Mesendoderm (in vitro differentiated cells): ENCODE data around the gene DNAH3.
A peak's percentile ranks its signal among the peaks of the same experiment; 100 is the strongest.
"Not testable (repeated sequence)": the region's sequence is repeated elsewhere in the genome, so short reads cannot be mapped to it uniquely, and the experiment has no call there.

Experiments
- DNase-seq: peaks from one replicate; pipeline ENCODE4 v3.0.0; 2013
- H2AK5ac ChIP-seq: 2 replicates; pipeline ENCODE4 v1.6.1; 2013; ENCODE audit warnings: low read length, inconsistent platforms
- H2BK120ac ChIP-seq: 2 replicates; pipeline ENCODE4 v1.6.1; 2013; ENCODE audit warnings: low read depth, mild to moderate bottlenecking, low read length, moderate library complexity, mixed read lengths
- H2BK15ac ChIP-seq: replicated peaks from 2 replicates; pipeline ENCODE4 v1.6.1; 2013; ENCODE audit warnings: low read depth, mild to moderate bottlenecking, moderate library complexity
- H2BK5ac ChIP-seq: 2 replicates; pipeline ENCODE4 v1.6.1; 2013; ENCODE audit warnings: low read length, inconsistent platforms
- H3K18ac ChIP-seq: 2 replicates; pipeline ENCODE4 v1.6.1; 2013; ENCODE audit warnings: mild to moderate bottlenecking, low read length, mixed read lengths
- H3K23ac ChIP-seq: one replicate; pipeline ENCODE4 v1.6.1; 2013; ENCODE audit warnings: low read length
- H3K27ac ChIP-seq: 2 replicates; pipeline ENCODE4 v1.5.1; 2013; ENCODE audit warnings: low read depth, mild to moderate bottlenecking, inconsistent platforms, low read length, moderate library complexity
- H3K27me3 ChIP-seq: 2 replicates; pipeline ENCODE4 v1.6.1; 2013; ENCODE audit warnings: low read length, control low read depth, mild to moderate bottlenecking, inconsistent platforms; ENCODE audit not compliant: insufficient read depth, poor library complexity
- H3K36me3 ChIP-seq: 2 replicates; pipeline ENCODE4 v1.6.1; 2013; ENCODE audit warnings: low read length, inconsistent platforms; ENCODE audit not compliant: control insufficient read depth, insufficient read depth
- H3K4ac ChIP-seq: one replicate; pipeline ENCODE4 v1.6.1; 2013; ENCODE audit warnings: low read depth, mild to moderate bottlenecking, low read length, moderate library complexity
- H3K4me1 ChIP-seq: 2 replicates; pipeline ENCODE4 v1.6.1; 2013; ENCODE audit warnings: low read depth, low read length, inconsistent platforms; ENCODE audit not compliant: control insufficient read depth
- H3K4me2 ChIP-seq: 2 replicates; pipeline ENCODE4 v1.6.1; 2013; ENCODE audit warnings: low read length
- H3K4me3 ChIP-seq: 2 replicates; pipeline ENCODE4 v1.5.1; 2013; ENCODE audit warnings: mild to moderate bottlenecking, low read length
- H3K56ac ChIP-seq: one replicate; pipeline ENCODE4 v1.6.1; 2013; ENCODE audit warnings: low read length
- H3K79me1 ChIP-seq: 2 replicates; pipeline ENCODE4 v1.6.1; 2013; ENCODE audit warnings: low read length, inconsistent platforms
- H3K79me2 ChIP-seq: 2 replicates; pipeline ENCODE4 v1.6.1; 2013; ENCODE audit warnings: mild to moderate bottlenecking, low read length; ENCODE audit not compliant: control insufficient read depth, insufficient read depth
- H3K9ac ChIP-seq: 2 replicates; pipeline ENCODE4 v1.6.1; 2013; ENCODE audit warnings: low read length, inconsistent platforms
- H4K5ac ChIP-seq: one replicate; pipeline ENCODE4 v1.6.1; 2013; ENCODE audit warnings: low read length
- H4K8ac ChIP-seq: one replicate; pipeline ENCODE4 v1.6.1; 2013; ENCODE audit warnings: low read depth, mild to moderate bottlenecking, control low read depth, low read length, moderate library complexity
- WGBS: extraction: QIAGEN DNeasy Blood & Tissue Kit; methylation state at CpG from one replicate; pipeline ENCODE4 v1.1.7; 2013; ENCODE audit warnings: low lambda C conversion rate, missing lambda C conversion rate; ENCODE audit not compliant: insufficient coverage; ENCODE audit errors: extremely low coverage; 5-methylcytosine and 5-hydroxymethylcytosine counted together

DNAH3 gene

GRCh38 chr16:20949660-20950059 is 201.0 kb downstream of the DNAH3 start:
- Histone ChIP-seq H2AK5ac (no peak overlapping the region), H3K36me3 (no peaks in the 10 kb centered on the region)
- no CpG with 5 or more reads among the region's 3 CpGs for WGBS

GRCh38 chr16:20948444-20948843 is 202.2 kb downstream of the DNAH3 start:
- no peaks in the 10 kb centered on the region for H3K79me1 ChIP-seq
- H3K4ac ChIP-seq: no peak overlapping the region
- no peak overlapping the region for H3K4me2 ChIP-seq
- DNase-seq: no peak
- no CpG with 5 or more reads among the region's 9 CpGs for WGBS
- no peak overlapping the region for H4K8ac ChIP-seq
- no peak overlapping the region for H2AK5ac ChIP-seq
- no peak overlapping the region for H2BK5ac ChIP-seq
- no peak overlapping the region for H3K4me3 ChIP-seq
- H3K79me2 ChIP-seq: no peaks in the 10 kb centered on the region
- no peaks in the 10 kb centered on the region for H3K27me3 ChIP-seq
- H3K23ac ChIP-seq: no peak overlapping the region
- no peaks in the 10 kb centered on the region for H3K4me1 ChIP-seq
- no peak overlapping the region for H3K9ac ChIP-seq
- no peak overlapping the region for H3K56ac ChIP-seq
- H4K5ac ChIP-seq: no peak overlapping the region
- H2BK15ac ChIP-seq: no peak overlapping the region
- H3K36me3 ChIP-seq: no peaks in the 10 kb centered on the region
- no peak overlapping the region for H2BK120ac ChIP-seq
- no peak overlapping the region for H3K27ac ChIP-seq
- no peak overlapping the region for H3K18ac ChIP-seq

More at GRCh38 chr16:20949660-20950059, 201.0 kb downstream of the DNAH3 start:
- Histone ChIP-seq H2BK120ac (no peak overlapping the region), H3K4me3 (no peak overlapping the region), H2BK15ac (no peak overlapping the region), H3K4me2 (no peak overlapping the region), H3K4me1 (no peaks in the 10 kb centered on the region), H3K18ac (no peak overlapping the region), H3K4ac (no peak overlapping the region), H3K79me2 (no peaks in the 10 kb centered on the region), H3K56ac (no peak overlapping the region), H4K5ac (no peak overlapping the region), H4K8ac (no peak overlapping the region), H3K9ac (no peak overlapping the region), H2BK5ac (no peak overlapping the region), H3K79me1 (no peaks in the 10 kb centered on the region), H3K23ac (no peak overlapping the region), H3K27ac (no peak overlapping the region), H3K27me3 (no peaks in the 10 kb centered on the region)
- no peak for DNase-seq

- peak; percentile 56 for DNase-seq
- Histone ChIP-seq H2BK5ac (no peak overlapping the region), H3K27me3 (no peaks in the 10 kb centered on the region), H3K36me3 (no peaks in the 10 kb centered on the region), H4K8ac (no peak overlapping the region), H3K18ac (no peak overlapping the region), H3K79me1 (no peaks in the 10 kb centered on the region), H3K4me1 (peaks cover 2% of the 10 kb centered on the region), H3K56ac (no peak overlapping the region), H4K5ac (no peak overlapping the region), H3K4me3 (no peak overlapping the region), H3K9ac (no peak overlapping the region), H3K4ac (no peak overlapping the region), H3K79me2 (no peaks in the 10 kb centered on the region), H2AK5ac (no peak overlapping the region), H2BK15ac (no peak overlapping the region), H3K23ac (no peak overlapping the region), H2BK120ac (no peak overlapping the region), H3K4me2 (no peak overlapping the region), H3K27ac (no peak overlapping the region)
- no CpG with 5 or more reads among the region's 8 CpGs for WGBS
These were observed 204.5 kb downstream of the DNAH3 start for GRCh38 chr16:20946015-20946629.

GRCh38 chr16:20945575-20945875 is 205.1 kb downstream of the DNAH3 start:
- H2BK15ac ChIP-seq, H4K5ac ChIP-seq, H3K4me1 ChIP-seq, DNase-seq, H3K56ac ChIP-seq, H3K9ac ChIP-seq, H3K4me3 ChIP-seq, H3K27me3 ChIP-seq, H2BK5ac ChIP-seq, H3K4me2 ChIP-seq, H3K18ac ChIP-seq, H3K23ac ChIP-seq, H3K4ac ChIP-seq, H2BK120ac ChIP-seq, H3K79me1 ChIP-seq, H4K8ac ChIP-seq, H3K36me3 ChIP-seq, H3K27ac ChIP-seq, H3K79me2 ChIP-seq, H2AK5ac ChIP-seq: not testable (repeated sequence)
- no CpG with 5 or more reads among the region's 11 CpGs for WGBS

- Histone ChIP-seq H3K36me3 (no peaks in the 10 kb centered on the region), H3K4me1 (peaks cover 2% of the 10 kb centered on the region), H3K56ac (no peak overlapping the region), H3K4me3 (no peak overlapping the region), H2BK15ac (no peak overlapping the region), H4K5ac (no peak overlapping the region), H3K4ac (no peak overlapping the region), H3K18ac (no peak overlapping the region), H3K4me2 (no peak overlapping the region), H2AK5ac (no peak overlapping the region), H3K27ac (no peak overlapping the region), H4K8ac (no peak overlapping the region), H2BK5ac (no peak overlapping the region), H2BK120ac (no peak overlapping the region), H3K27me3 (no peaks in the 10 kb centered on the region), H3K79me1 (no peaks in the 10 kb centered on the region), H3K9ac (no peak overlapping the region), H3K23ac (no peak overlapping the region), H3K79me2 (no peaks in the 10 kb centered on the region)
- DNase-seq: peak; percentile 83
- no CpG with 5 or more reads among the region's 5 CpGs for WGBS
These were observed 205.6 kb downstream of the DNAH3 start for GRCh38 chr16:20944861-20945574.

- no peak overlapping the region for H3K23ac ChIP-seq
- no peak overlapping the region for H3K18ac ChIP-seq
- no peak overlapping the region for H3K9ac ChIP-seq
- no peak for DNase-seq
- H3K4me3 ChIP-seq: no peak overlapping the region
- no peak overlapping the region for H2BK15ac ChIP-seq
- no peaks in the 10 kb centered on the region for H3K79me2 ChIP-seq
- H4K8ac ChIP-seq: no peak overlapping the region
- H4K5ac ChIP-seq: no peak overlapping the region
- no peak overlapping the region for H2BK5ac ChIP-seq
- no peaks in the 10 kb centered on the region for H3K36me3 ChIP-seq
- no peak overlapping the region for H2BK120ac ChIP-seq
- H2AK5ac ChIP-seq: no peak overlapping the region
- no peaks in the 10 kb centered on the region for H3K27me3 ChIP-seq
- H3K79me1 ChIP-seq: no peaks in the 10 kb centered on the region
- H3K4me2 ChIP-seq: no peak overlapping the region
- H3K27ac ChIP-seq: no peak overlapping the region
- H3K56ac ChIP-seq: no peak overlapping the region
- WGBS: no CpG with 5 or more reads among the region's 4 CpGs
- H3K4me1 ChIP-seq: peaks cover 2% of the 10 kb centered on the region
- no peak overlapping the region for H3K4ac ChIP-seq
These were observed 208.4 kb downstream of the DNAH3 start for GRCh38 chr16:20942256-20942655.
